Neural cell (in vitro differentiated cells): Measurements from ENCODE around the gene GNG14.

Experiments
- CTCF ChIP-seq: fragments of 450-650 bp; IDR thresholded peaks from 2 replicates; pipeline ENCODE4 v1.5.1; 2014; ENCODE audit warnings: antibody characterized with exemption, mild to moderate bottlenecking, moderate library complexity; ENCODE audit not compliant: poor library complexity, severe bottlenecking
- EZH2 ChIP-seq: fragments of 200-600, 300-800 bp; shearing (Covaris generic), sonication (generic); IDR thresholded peaks from 2 replicates; pipeline ENCODE4 v1.6.1; 2014; ENCODE audit warnings: antibody characterized with exemption, low read length, borderline replicate concordance, mild to moderate bottlenecking; ENCODE audit not compliant: insufficient read depth, poor library complexity, severe bottlenecking
- MXI1 ChIP-seq: fragments of 450-650 bp; conservative IDR thresholded peaks from 2 replicates; pipeline ENCODE4 v1.6.1; 2014; ENCODE audit warnings: antibody characterized with exemption, mild to moderate bottlenecking; ENCODE audit not compliant: poor library complexity, severe bottlenecking
- REST ChIP-seq: IDR thresholded peaks from 2 replicates; pipeline ENCODE4 v1.6.1; 2012; ENCODE audit warnings: borderline replicate concordance

GRCh38 chr19:12648088-12648487 lies 39.7 kb upstream of the GNG14 start:
- TF ChIP-seq CTCF = no peak
- TF ChIP-seq REST = no peak
- TF ChIP-seq EZH2 = no peak
- no peak for TF ChIP-seq MXI1
